ENCODE results near the gene DEFB131A.

GRCh38 chr4:9409793-9410192, 34.4 kb upstream of the DEFB131A start:
- TF ChIP-seq POLR2A (IDR thresholded peaks at IDR 0.05; ENCODE audit: low read length) (no peak), GATA1 (IDR thresholded peaks at IDR 0.05; ENCODE audit: low read depth, low read length) (no peak)

All from erythroblast (primary cell).